Fibroblast of pulmonary artery (primary cell): Measurements from ENCODE around the gene AGTRAP.

Experiments used
- DNase-seq: peaks from one replicate; pipeline ENCODE4 v3.0.0-alpha.2; 2010; ENCODE audit warnings: low read depth
- H3K4me3 ChIP-seq: replicated peaks from 2 replicates; pipeline ENCODE4 v1.5.1; 2011; ENCODE audit warnings: low read depth, mild to moderate bottlenecking, control low read depth, low read length, moderate library complexity
- TF ChIP-seq, protein P1 (sequence below): IDR thresholded peaks from 2 replicates; pipeline ENCODE4 v1.5.1; 2011; ENCODE audit warnings: mild to moderate bottlenecking, control low read depth, low read length, inconsistent platforms; ENCODE audit errors: missing control alignments

Gene AGTRAP

DNA sequence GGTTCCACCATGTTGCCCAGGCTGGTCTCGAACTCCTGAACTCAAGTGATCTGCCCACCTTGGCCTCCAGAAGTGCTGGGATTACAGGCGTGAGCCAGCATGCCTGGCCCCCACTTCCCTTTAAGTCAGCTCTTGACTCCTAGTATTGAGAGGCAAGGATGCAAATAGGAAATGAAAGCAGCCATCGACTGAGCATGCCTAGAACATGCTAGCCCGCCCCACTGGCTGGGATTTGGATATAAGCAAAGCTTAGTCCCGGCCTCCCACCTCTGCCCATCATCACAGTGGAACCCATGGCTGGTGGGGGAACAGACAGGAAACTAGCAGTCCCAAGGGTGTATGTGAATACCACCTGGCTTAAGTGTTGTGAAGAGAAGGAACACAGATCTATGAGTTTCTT, 36.5 kb downstream of the AGTRAP start:
- TF ChIP-seq, protein P1, sequence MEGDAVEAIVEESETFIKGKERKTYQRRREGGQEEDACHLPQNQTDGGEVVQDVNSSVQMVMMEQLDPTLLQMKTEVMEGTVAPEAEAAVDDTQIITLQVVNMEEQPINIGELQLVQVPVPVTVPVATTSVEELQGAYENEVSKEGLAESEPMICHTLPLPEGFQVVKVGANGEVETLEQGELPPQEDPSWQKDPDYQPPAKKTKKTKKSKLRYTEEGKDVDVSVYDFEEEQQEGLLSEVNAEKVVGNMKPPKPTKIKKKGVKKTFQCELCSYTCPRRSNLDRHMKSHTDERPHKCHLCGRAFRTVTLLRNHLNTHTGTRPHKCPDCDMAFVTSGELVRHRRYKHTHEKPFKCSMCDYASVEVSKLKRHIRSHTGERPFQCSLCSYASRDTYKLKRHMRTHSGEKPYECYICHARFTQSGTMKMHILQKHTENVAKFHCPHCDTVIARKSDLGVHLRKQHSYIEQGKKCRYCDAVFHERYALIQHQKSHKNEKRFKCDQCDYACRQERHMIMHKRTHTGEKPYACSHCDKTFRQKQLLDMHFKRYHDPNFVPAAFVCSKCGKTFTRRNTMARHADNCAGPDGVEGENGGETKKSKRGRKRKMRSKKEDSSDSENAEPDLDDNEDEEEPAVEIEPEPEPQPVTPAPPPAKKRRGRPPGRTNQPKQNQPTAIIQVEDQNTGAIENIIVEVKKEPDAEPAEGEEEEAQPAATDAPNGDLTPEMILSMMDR, result no peak
- DNase-seq, result no peak
- no peak overlapping the region for H3K4me3 ChIP-seq

DNA sequence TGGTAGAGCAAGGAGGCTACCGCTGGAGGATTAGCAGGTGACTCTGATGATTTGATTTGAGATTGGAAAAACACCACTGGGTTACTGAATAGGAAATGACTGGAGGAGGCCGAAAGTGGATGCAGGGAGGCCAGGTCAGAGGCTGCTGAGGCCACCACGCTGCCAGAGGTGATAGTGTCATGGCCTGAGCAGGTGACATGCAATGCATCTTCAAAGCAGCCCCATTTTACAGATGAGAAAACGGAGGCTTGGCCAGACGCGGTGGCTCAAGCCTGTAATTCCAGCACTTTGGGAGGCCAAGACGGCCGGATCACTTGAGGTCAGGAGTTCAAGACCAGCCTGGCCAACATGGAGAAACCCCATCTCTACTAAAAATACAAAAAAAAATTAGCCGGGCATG, 38.8 kb downstream of the AGTRAP start:
- DNase-seq, result no peak
- no peak overlapping the region for H3K4me3 ChIP-seq
- TF ChIP-seq, protein P1, result no peak

DNA sequence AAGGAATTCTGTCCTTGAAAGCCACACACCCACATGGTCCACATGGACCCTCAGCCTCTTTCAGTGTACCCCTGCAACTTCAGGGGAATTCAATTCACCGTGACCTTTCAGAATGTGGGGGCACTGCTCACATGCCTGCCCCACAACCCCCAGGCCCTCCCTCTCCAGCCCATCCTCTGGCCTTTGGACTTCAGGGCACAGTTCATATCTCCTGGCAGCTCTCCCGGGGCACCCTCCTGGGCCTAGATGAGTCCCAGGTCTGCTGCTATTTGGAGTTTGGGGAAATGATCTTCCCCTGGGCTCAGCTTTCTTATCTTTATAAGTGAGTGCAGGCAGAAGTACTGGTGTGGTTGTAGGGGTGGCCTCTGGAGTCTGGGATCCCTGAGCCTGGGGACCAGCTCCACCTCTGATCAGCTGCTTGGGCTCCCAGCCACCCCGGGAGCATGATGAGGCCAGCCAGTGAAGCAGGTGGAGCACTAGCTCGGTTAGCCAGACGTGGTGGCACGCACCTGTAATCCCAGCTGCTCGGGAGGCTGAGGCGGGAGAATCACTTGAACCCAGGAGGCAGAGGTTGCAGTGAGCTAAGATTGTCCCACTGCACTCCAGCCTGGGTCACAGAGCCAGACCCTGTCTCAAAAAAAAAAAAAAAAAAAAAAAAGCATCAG, 41.9 kb downstream of the AGTRAP start:
- TF ChIP-seq, protein P1, result no peak
- no peak for DNase-seq
- H3K4me3 ChIP-seq, result no peak overlapping the region

DNA sequence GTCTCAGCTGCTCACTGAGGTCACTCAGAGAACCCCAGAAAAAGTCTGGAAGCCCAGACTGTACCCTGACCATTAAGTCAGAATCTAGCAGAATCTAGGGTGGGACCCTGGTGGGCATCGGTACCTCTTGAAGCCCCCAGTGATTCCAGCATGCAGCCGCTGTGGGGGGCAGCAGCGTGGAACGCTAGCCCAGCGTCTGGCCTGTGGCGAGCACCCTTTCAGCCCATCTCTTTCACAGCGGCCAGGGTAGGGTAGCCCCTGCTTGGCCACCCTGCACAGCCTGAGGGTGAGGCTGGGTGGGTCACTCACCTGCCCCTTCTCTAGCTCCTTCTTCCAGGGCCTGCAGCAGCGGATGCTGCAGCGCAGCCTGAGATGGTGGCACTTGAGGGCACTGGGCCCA, 42.4 kb downstream of the AGTRAP start:
- DNase-seq, result no peak
- TF ChIP-seq, protein P1, result no peak

DNA sequence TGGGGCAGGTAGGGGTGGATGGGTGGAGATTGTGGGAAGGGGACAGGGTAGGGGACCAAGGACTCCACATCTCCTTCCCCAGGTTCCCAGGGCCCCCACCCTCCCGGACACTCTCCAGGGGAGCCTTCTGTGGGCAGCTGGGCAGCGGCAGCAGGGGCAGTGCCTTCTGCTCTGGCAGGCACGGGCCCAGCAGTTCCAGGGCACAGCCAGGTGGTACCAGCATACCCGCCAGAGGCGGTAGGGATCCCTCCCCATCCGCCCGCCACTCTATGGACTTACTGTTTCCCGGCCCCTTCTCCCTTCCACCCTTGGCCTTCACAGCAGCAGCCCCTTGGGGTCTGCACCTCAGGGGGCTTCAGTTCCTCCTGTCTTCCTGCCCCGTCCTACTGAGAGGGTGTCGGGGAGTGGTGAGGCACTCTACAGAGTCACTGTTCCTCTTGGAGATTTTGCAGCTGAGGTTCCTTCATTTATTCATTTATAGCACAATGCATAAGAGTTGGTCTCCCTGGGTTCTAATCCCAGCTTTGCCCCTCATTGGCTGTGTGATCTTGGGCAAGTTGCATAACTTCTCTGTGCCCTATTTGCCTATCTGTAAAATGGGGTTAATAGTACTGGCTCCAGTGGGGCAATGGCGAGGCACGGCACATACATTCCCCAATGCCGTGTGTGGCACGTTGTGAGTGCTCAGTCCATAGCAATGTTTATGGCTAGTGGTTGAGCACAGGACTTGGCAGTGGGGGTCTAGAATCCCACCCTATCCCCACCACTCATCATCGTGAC, 43.1 kb downstream of the AGTRAP start:
- TF ChIP-seq, protein P1, result no peak
- no peak for DNase-seq
- no peak overlapping the region for H3K4me3 ChIP-seq

More for the DNA sequence above, 42.4 kb downstream of the AGTRAP start:
- H3K4me3 ChIP-seq, result no peak overlapping the region

DNA sequence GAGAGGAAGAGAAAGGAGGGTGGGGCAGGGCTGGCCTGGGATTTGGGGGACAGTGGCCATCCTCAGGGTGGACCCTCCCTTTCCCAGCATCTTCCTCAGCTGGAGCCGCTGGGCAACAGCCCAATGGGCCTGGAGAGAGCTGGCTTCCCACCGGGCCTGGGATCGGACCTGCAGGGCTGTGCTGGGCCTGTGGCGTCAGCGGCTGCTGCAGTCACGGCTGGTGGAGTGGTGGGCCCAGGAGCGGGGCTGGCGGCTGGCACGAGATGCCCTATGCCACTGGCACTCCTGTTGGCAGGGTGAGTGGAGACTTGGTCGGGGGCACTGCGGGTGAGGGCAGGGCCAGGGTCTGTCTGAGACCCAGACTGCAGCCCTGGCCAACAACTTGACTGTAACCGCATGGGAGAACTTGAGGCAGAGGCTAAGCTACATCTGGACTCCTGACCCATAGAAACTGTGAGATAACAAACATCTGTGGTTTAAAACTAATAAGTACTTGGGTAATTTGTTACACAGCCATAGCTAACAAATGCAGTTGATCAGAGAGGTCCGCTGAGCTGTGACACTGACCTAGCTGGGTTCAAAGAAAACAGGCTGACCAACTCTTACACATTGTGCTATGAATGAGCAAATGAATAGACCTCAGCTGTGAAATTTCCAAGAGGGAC, 43.9 kb downstream of the AGTRAP start:
- DNase-seq, result no peak
- no peak overlapping the region for H3K4me3 ChIP-seq
- TF ChIP-seq, protein P1, result no peak
